ENCODE results near the gene AGAP1.
"Not testable (repeated sequence)": the region's sequence is repeated elsewhere in the genome, so short reads cannot be mapped to it uniquely, and the experiment has no call there.

AGAP1 gene

GRCh38 chr2:235934774-235935484 lies 441.1 kb downstream of the AGAP1 start:
- no peak for DNase-seq

GRCh38 chr2:235935773-235936172 lies 441.9 kb downstream of the AGAP1 start:
- DNase-seq = no peak

- no peak for DNase-seq
Observed at GRCh38 chr2:235936493-235936892, 442.6 kb downstream of the AGAP1 start.

GRCh38 chr2:235937087-235937486 lies 443.2 kb downstream of the AGAP1 start:
- DNase-seq = no peak

- no peak for DNase-seq
Observed at GRCh38 chr2:235937526-235937925, 443.7 kb downstream of the AGAP1 start.

GRCh38 chr2:235937936-235938335 lies 444.1 kb downstream of the AGAP1 start:
- DNase-seq = no peak

GRCh38 chr2:235938611-235939010 lies 444.8 kb downstream of the AGAP1 start:
- DNase-seq = no peak

- no peak for DNase-seq
Observed at GRCh38 chr2:235939471-235939870, 445.6 kb downstream of the AGAP1 start.

- no peak for DNase-seq
Observed at GRCh38 chr2:235940330-235940729, 446.5 kb downstream of the AGAP1 start.

GRCh38 chr2:235944591-235944990 lies 450.7 kb downstream of the AGAP1 start:
- DNase-seq = no peak

- DNase-seq = no peak
Observed at GRCh38 chr2:235945608-235946140, 451.8 kb downstream of the AGAP1 start.

- no peak for DNase-seq
Observed at GRCh38 chr2:235946590-235946989, 452.7 kb downstream of the AGAP1 start.

GRCh38 chr2:235947055-235947454 lies 453.2 kb downstream of the AGAP1 start:
- not testable (repeated sequence) for DNase-seq

- DNase-seq = no peak
Observed at GRCh38 chr2:235949567-235950472, 456.0 kb downstream of the AGAP1 start.

GRCh38 chr2:235950473-235950809 lies 456.6 kb downstream of the AGAP1 start:
- no peak for DNase-seq

- DNase-seq = no peak
Observed at GRCh38 chr2:235951493-235951892, 457.6 kb downstream of the AGAP1 start.

- DNase-seq = no peak
Observed at GRCh38 chr2:235951982-235952381, 458.1 kb downstream of the AGAP1 start.

GRCh38 chr2:235952714-235953113 lies 458.9 kb downstream of the AGAP1 start:
- no peak for DNase-seq

- no peak for DNase-seq
Observed at GRCh38 chr2:235954281-235954680, 460.4 kb downstream of the AGAP1 start.

GRCh38 chr2:235954888-235955480 lies 461.1 kb downstream of the AGAP1 start:
- no peak for DNase-seq

GRCh38 chr2:235955664-235956063 lies 461.8 kb downstream of the AGAP1 start:
- DNase-seq = no peak

- no peak for DNase-seq
Observed at GRCh38 chr2:235956281-235956970, 462.6 kb downstream of the AGAP1 start.

GRCh38 chr2:235957251-235957650 lies 463.4 kb downstream of the AGAP1 start:
- DNase-seq = no peak
